ENCODE data around the gene FIZ1. TPM values are rescaled to one million over a fixed set of nuclear protein-coding genes. Genes with fewer than 3 reads are reported as not detected.

The FIZ1 gene
- total RNA-seq, 4 donors from 2014 or later, result 4.7 to 11.2 (median 9.9) TPM

DNA sequence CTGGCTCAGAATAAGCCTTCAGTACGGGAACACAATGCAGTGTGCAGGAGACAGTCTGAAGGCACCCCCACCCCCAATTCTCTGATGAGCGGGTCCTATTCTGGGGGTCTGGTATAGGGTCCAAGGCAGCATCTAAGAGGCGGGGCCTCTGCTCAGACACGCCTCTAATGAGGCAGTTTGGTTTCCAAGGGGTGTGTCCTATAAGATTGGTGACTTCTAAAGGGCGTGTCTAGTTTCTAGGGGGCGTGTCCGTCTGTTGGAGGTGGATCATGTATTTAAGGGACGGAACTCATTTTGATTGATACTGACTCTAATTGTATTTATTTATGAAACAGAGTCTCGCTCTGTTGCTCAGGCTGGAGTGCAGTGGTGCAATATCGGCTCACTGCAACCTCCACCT is 8.7 kb downstream of the FIZ1 start:
- WGBS, 2 donors (ENCODE audit: low coverage in 1 of 2), result 90 to 100% methylated on average over 1 to 4 of the region's 10 CpGs
- Histone ChIP-seq H3K36me3 (peaks cover 0 to 30% of the 10 kb centered on the region in 2 donors), H3K27me3 (peaks cover 7% of the 10 kb centered on the region), H3K4me1 (peaks cover 0 to 24% (median 17%) of the 10 kb centered on the region in 3 donors), H3K9me3 (no peaks in the 10 kb centered on the region), H3K4me3 (no peak overlapping the region), H3K27ac (no peak overlapping the region)
- no peak for ATAC-seq
- TF ChIP-seq, protein P1, sequence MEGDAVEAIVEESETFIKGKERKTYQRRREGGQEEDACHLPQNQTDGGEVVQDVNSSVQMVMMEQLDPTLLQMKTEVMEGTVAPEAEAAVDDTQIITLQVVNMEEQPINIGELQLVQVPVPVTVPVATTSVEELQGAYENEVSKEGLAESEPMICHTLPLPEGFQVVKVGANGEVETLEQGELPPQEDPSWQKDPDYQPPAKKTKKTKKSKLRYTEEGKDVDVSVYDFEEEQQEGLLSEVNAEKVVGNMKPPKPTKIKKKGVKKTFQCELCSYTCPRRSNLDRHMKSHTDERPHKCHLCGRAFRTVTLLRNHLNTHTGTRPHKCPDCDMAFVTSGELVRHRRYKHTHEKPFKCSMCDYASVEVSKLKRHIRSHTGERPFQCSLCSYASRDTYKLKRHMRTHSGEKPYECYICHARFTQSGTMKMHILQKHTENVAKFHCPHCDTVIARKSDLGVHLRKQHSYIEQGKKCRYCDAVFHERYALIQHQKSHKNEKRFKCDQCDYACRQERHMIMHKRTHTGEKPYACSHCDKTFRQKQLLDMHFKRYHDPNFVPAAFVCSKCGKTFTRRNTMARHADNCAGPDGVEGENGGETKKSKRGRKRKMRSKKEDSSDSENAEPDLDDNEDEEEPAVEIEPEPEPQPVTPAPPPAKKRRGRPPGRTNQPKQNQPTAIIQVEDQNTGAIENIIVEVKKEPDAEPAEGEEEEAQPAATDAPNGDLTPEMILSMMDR (IDR thresholded peaks at IDR 0.05), result no peak
- TF ChIP-seq POLR2A (IDR thresholded peaks at IDR 0.05), result no peak
- TF ChIP-seq EP300 (IDR thresholded peaks at IDR 0.05), result no peak
- no peak for TF ChIP-seq POLR2AphosphoS5 (IDR thresholded peaks at IDR 0.05)

DNA sequence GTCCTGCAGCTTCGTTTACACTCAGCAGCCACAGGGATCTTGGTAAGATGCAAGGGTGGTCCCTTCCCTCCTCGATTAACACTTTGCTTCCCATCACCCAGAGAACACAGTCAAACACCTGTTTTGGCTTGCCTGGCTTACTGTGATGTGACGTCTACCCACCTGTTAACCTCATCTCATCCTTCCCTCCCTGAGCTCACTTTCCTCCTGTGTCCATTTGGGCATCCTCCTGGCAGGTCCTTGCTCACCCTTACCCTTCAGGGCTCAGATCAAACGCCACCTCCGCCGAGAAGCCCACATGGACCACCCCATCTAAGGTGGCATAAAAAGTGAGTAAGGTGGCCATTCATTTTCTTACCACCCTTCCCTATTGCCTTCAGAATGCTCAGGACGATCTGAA is 9.2 kb downstream of the FIZ1 start:
- no peak overlapping the region for H3K4me3 ChIP-seq
- peaks cover 0 to 29% (median 17%) of the 10 kb centered on the region in 3 donors for H3K4me1 ChIP-seq
- TF ChIP-seq POLR2AphosphoS5 (IDR thresholded peaks at IDR 0.05) (no peak), POLR2A (IDR thresholded peaks at IDR 0.05) (no peak), EP300 (IDR thresholded peaks at IDR 0.05) (no peak)
- TF ChIP-seq, protein P1 (IDR thresholded peaks at IDR 0.05), result no peak
- no peak for ATAC-seq
- no peak overlapping the region for H3K27ac ChIP-seq
- H3K9me3 ChIP-seq, result no peaks in the 10 kb centered on the region
- 39 to 49% methylated on average over 7 of the region's 7 CpGs for WGBS, 2 donors (ENCODE audit: low coverage in 1 of 2)
- H3K27me3 ChIP-seq, result peaks cover 8% of the 10 kb centered on the region
- peaks cover 0 to 25% of the 10 kb centered on the region in 2 donors for H3K36me3 ChIP-seq

DNA sequence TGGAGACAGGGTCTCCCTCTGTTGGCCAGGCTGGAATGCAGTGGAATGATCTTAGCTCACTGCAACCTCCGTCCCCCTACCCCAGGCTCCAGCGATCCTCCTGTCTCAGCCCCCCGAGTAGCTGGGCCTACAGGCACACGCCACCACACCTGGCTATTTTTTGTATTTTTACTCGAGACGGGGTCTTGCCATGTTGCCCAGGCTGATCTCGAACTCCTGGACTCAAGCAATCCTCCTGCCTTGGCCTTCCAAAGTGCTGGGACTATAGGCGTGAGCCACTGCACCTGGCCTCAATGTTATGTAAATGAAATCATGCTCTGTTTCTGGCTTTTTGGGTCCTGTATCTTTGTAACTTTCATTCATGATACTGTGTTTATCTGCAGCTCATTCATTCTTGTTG is 10.6 kb downstream of the FIZ1 start:
- Histone ChIP-seq H3K27ac (no peak overlapping the region), H3K36me3 (peaks cover 0 to 19% of the 10 kb centered on the region in 2 donors), H3K4me3 (no peak overlapping the region), H3K9me3 (no peaks in the 10 kb centered on the region), H3K4me1 (peaks cover 0 to 30% (median 17%) of the 10 kb centered on the region in 3 donors), H3K27me3 (peaks cover 8% of the 10 kb centered on the region)
- TF ChIP-seq POLR2AphosphoS5 (IDR thresholded peaks at IDR 0.05) (no peak), POLR2A (IDR thresholded peaks at IDR 0.05) (no peak), EP300 (IDR thresholded peaks at IDR 0.05) (no peak)
- TF ChIP-seq, protein P1 (IDR thresholded peaks at IDR 0.05), result no peak
- 86 to 93% methylated on average over 7 to 8 of the region's 8 CpGs for WGBS, 2 donors (ENCODE audit: low coverage in 1 of 2)
- no peak for ATAC-seq

DNA sequence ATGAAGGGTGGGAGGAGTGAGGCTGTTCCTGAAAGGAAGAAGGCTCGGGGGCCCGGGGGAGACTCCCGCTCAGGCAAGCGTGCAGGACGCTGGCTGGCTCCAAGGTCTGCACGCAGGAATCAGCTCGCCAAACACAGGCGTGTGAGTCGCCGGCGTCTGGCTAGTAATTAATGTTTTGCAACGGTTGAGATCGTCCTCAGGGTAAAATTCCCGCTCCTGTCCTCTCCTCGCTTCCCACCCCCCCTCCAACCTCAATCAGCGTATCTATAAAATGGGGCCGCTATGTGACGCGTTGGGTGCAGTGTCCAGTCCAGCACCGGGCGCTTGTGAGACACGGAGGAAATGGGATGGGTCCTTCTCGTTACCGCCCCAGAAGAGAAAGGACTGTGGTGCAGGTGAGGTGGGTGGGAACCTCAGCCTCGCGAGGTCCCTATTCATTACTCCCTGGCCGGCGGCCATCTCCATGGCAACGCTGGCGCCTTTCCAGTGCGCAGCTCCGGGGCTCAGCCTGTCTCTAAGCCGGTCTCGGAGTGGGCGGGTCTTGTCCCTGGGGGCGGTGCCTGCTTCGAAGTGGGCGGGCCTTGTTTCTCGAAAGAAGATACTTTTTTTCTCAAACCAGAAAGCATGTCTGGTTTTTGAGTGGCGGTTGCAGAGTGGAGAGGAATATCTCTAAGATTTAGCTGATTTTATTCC is 12.2 kb downstream of the FIZ1 start:
- TF ChIP-seq, protein P1 (IDR thresholded peaks at IDR 0.05), result no peak
- TF ChIP-seq EP300 (IDR thresholded peaks at IDR 0.05), result no peak
- no peak for TF ChIP-seq POLR2A (IDR thresholded peaks at IDR 0.05)
- no peak for TF ChIP-seq POLR2AphosphoS5 (IDR thresholded peaks at IDR 0.05)
- H3K36me3 ChIP-seq, result peaks cover 0 to 4% of the 10 kb centered on the region in 2 donors
- 0 to 2% methylated on average over 1 to 24 of the region's 40 CpGs for WGBS, 2 donors (ENCODE audit: low coverage in 1 of 2)
- no peaks in the 10 kb centered on the region for H3K9me3 ChIP-seq
- H3K4me3 ChIP-seq, result peak overlapping the region in 1 of 2 donors; percentile 42
- H3K27me3 ChIP-seq, result peaks cover 8% of the 10 kb centered on the region
- H3K4me1 ChIP-seq, result peaks cover 0 to 34% (median 17%) of the 10 kb centered on the region in 3 donors
- peak; percentile 91 for ATAC-seq
- H3K27ac ChIP-seq, result peak overlapping the region in 3 of 4 donors; percentile 13 to 72 (median 31)
